Parathyroid adenoma (tissue), 2 donors: ENCODE measurements around the gene AUTS2.
A peak's percentile ranks its signal among the peaks of the same experiment; 100 is the strongest.

Source experiments
- H2AFZ ChIP-seq: fragments of 300-600 bp; sonication (generic); one replicate; pipeline ENCODE4 v1.7.0; 2017; ENCODE audit warnings: antibody characterized with exemption, mild to moderate bottlenecking
- H3K27ac ChIP-seq: fragments of 300-600 bp; sonication (generic); one replicate; pipeline ENCODE4 v1.7.0; 2017
- H3K27me3 ChIP-seq: fragments of 300-600 bp; sonication (generic); one replicate; pipeline ENCODE4 v1.7.0; 2017; ENCODE audit warnings: low read length; ENCODE audit not compliant: control insufficient read depth, insufficient read depth
- H3K36me3 ChIP-seq: fragments of 300-600 bp; sonication (generic); one replicate; pipeline ENCODE4 v1.7.0; 2017; ENCODE audit warnings: low read length; ENCODE audit not compliant: control insufficient read depth, insufficient read depth
- H3K4me1 ChIP-seq: fragments of 300-600 bp; sonication (generic); one replicate; pipeline ENCODE4 v1.7.0; 2017; ENCODE audit warnings: control low read depth
- H3K4me2 ChIP-seq: fragments of 300-600 bp; sonication (generic); one replicate; pipeline ENCODE4 v1.7.0; 2017; ENCODE audit warnings: low read length
- H3K4me3 ChIP-seq: fragments of 300-600 bp; sonication (generic); one replicate; pipeline ENCODE4 v1.7.0; 2017; ENCODE audit warnings: low read depth, low read length
- H3K79me2 ChIP-seq: fragments of 300-600 bp; sonication (generic); one replicate; pipeline ENCODE4 v1.7.0; 2017; ENCODE audit warnings: control low read depth
- H3K9ac ChIP-seq: fragments of 300-600 bp; sonication (generic); one replicate; pipeline ENCODE4 v1.7.0; 2017; ENCODE audit warnings: mild to moderate bottlenecking
- H3K9me3 ChIP-seq: fragments of 300-600 bp; sonication (generic); one replicate; pipeline ENCODE4 v1.7.0; 2017; ENCODE audit warnings: low read length; ENCODE audit not compliant: control insufficient read depth
- TF ChIP-seq, protein P1 (sequence below): fragments of 300-600 bp; sonication (generic); IDR thresholded peaks from one replicate; pipeline ENCODE4 v1.7.0; 2017; ENCODE audit warnings: antibody characterized with exemption, mild to moderate bottlenecking
- donor health status: primary hyperparathyroidism.

AUTS2 gene

DNA sequence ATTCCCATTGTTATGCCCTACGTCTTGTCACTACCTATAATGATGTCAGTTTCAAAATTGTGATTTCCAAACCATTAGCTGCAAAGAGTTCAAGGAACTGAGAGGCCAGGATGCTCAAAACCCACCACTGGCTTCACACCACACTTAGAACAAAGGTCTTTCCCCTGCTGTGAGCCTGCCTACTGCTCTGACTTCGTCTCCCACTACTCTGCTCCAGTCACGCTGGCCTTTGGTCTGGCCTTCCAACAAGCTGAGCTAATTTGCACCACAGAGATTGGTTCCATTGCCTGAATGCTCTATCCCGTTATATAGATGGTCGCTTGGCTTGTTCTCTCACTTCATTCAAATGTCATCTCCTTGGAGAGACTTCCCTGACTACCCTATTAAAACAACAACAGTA, 961.5 kb downstream of the AUTS2 start:
- H3K36me3 ChIP-seq, result no peaks in the 10 kb centered on the region
- no peaks in the 10 kb centered on the region for H3K9me3 ChIP-seq
- no peaks in the 10 kb centered on the region for H3K27me3 ChIP-seq
- no peaks in the 10 kb centered on the region for H3K79me2 ChIP-seq
- no peak overlapping the region for H3K4me3 ChIP-seq
- no peak overlapping the region for H2AFZ ChIP-seq
- H3K27ac ChIP-seq, result no peak overlapping the region
- H3K9ac ChIP-seq, result no peak overlapping the region
- no peak overlapping the region for H3K4me2 ChIP-seq
- no peaks in the 10 kb centered on the region for H3K4me1 ChIP-seq
- TF ChIP-seq, protein P1, sequence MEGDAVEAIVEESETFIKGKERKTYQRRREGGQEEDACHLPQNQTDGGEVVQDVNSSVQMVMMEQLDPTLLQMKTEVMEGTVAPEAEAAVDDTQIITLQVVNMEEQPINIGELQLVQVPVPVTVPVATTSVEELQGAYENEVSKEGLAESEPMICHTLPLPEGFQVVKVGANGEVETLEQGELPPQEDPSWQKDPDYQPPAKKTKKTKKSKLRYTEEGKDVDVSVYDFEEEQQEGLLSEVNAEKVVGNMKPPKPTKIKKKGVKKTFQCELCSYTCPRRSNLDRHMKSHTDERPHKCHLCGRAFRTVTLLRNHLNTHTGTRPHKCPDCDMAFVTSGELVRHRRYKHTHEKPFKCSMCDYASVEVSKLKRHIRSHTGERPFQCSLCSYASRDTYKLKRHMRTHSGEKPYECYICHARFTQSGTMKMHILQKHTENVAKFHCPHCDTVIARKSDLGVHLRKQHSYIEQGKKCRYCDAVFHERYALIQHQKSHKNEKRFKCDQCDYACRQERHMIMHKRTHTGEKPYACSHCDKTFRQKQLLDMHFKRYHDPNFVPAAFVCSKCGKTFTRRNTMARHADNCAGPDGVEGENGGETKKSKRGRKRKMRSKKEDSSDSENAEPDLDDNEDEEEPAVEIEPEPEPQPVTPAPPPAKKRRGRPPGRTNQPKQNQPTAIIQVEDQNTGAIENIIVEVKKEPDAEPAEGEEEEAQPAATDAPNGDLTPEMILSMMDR, result no peak

DNA sequence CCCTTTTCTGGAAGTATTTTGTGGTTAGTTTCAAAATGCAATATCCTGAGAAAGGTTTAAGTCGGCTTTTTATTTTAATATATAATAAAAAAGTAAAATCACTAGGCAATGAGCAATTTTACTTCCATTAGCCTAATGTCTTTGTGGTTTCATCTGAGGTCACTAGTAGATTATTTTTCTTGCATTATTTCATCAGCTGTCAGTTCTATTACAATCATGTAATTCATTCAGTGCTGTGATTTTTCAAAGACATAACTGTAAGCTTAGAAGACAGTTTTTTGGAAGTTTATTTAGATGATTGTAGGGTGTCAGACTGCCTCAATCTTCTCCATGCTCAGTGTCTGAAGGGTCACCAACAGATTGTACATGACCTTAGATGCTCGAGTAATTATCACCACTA, 965.7 kb downstream of the AUTS2 start:
- Histone ChIP-seq H3K9ac (no peak overlapping the region), H3K4me1 (peaks cover 20% of the 10 kb centered on the region), H3K9me3 (no peaks in the 10 kb centered on the region), H3K4me3 (no peak overlapping the region), H3K27ac (no peak overlapping the region), H2AFZ (no peak overlapping the region), H3K36me3 (no peaks in the 10 kb centered on the region), H3K79me2 (no peaks in the 10 kb centered on the region), H3K4me2 (no peak overlapping the region), H3K27me3 (no peaks in the 10 kb centered on the region)
- TF ChIP-seq, protein P1, result no peak

DNA sequence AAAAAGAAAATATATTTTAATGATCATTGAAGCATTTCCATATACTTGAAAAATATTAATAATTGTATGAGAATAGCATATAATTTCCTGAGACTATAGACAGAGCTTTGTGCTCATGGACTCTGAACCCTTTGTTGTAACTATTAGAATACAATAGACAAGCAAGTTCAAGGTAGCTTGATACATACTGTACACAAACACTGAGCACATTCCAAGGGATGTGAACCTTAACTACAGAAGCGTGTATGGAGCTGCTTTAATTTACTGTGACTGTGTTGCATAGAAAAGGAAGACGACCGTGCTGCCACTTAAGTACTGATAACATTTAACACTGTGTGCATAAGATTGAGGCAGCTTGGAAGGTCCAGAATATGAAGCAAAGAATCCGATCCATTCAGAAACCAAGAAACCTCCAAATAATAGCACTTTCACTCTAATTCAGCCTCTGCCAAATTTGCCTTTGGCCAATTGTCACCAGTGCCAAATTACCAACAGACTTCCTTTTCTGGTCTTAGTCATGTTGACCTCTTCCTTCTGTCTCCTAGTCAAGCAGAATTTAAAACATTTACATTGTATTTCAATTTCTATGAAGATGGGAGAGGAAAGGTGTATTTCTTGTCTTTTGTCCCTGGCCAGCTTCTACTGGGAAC, 967.6 kb downstream of the AUTS2 start:
- Histone ChIP-seq H3K36me3 (no peaks in the 10 kb centered on the region), H3K4me2 (peak overlapping the region; percentile 1)

DNA sequence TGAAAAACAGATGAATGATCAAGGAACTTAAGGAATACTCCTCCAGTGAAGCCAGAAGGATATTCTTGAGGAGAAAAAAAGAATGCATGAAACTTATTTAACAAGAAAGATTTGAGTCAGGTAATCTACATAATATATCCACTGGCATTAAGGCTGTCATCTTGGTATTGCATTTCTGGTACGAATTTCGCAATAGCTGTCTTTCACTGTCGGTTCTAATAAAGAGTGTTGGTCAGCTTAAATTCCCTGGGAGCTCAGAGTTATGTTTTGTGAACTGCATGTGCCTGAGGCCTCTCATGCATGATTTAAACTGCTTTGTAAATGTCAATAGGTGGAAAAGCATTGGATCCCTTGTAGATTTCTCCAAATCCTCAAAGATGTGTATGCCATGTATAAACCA, 968.4 kb downstream of the AUTS2 start:
- Histone ChIP-seq H3K4me1 (peaks cover 32% of the 10 kb centered on the region), H2AFZ (no peak overlapping the region), H3K27ac (no peak overlapping the region), H3K4me2 (peak overlapping the region; percentile 1), H3K9ac (no peak overlapping the region), H3K4me3 (no peak overlapping the region), H3K36me3 (no peaks in the 10 kb centered on the region), H3K9me3 (no peaks in the 10 kb centered on the region), H3K79me2 (no peaks in the 10 kb centered on the region), H3K27me3 (no peaks in the 10 kb centered on the region)
- TF ChIP-seq, protein P1, result no peak

More for the DNA sequence above, 967.6 kb downstream of the AUTS2 start:
- Histone ChIP-seq H3K27ac (no peak overlapping the region), H3K79me2 (no peaks in the 10 kb centered on the region), H3K27me3 (no peaks in the 10 kb centered on the region), H3K4me3 (no peak overlapping the region), H3K9ac (no peak overlapping the region), H2AFZ (no peak overlapping the region), H3K4me1 (peaks cover 31% of the 10 kb centered on the region), H3K9me3 (no peaks in the 10 kb centered on the region)
- TF ChIP-seq, protein P1, result no peak
